Chondrocyte (in vitro differentiated cells): ENCODE results near the gene ANKRD11. TPM values are rescaled to one million over a fixed set of nuclear protein-coding genes. Genes with fewer than 3 reads are reported as not detected.
A peak's percentile ranks its signal among the peaks of the same experiment; 100 is the strongest.

Experiments used
- DNase-seq: peaks from one replicate; pipeline ENCODE4 v3.0.0; 2021; ENCODE audit warnings: mixed read lengths, low spot score
- H3K27ac Mint-ChIP-seq: one replicate; pipeline ENCODE4 v1.8.0; 2021; ENCODE audit warnings: mild to moderate bottlenecking, moderate library complexity, mixed read lengths; ENCODE audit not compliant: unreplicated experiment
- H3K27me3 Mint-ChIP-seq: 2 replicates; pipeline ENCODE4 v1.8.0; 2021; ENCODE audit warnings: low read depth, mixed read lengths
- H3K36me3 Mint-ChIP-seq: 2 replicates; pipeline ENCODE4 v1.8.0; 2021; ENCODE audit warnings: low read depth, mixed read lengths
- H3K4me1 Mint-ChIP-seq: 2 replicates; pipeline ENCODE4 v1.8.0; 2021; ENCODE audit warnings: low read depth, mild to moderate bottlenecking, mixed read lengths
- H3K4me3 Mint-ChIP-seq: one replicate; pipeline ENCODE4 v1.8.0; 2021; ENCODE audit warnings: mild to moderate bottlenecking, moderate library complexity, mixed read lengths; ENCODE audit not compliant: unreplicated experiment
- H3K9me3 Mint-ChIP-seq: 2 replicates; pipeline ENCODE4 v1.8.0; 2021; ENCODE audit warnings: low read depth, mixed read lengths
- CTCF ChIP-seq: fragments of 200-600 bp; sonication (generic); IDR thresholded peaks from 2 replicates; pipeline ENCODE4 v1.5.0; 2021; ENCODE audit warnings: antibody characterized with exemption, mild to moderate bottlenecking, moderate library complexity
- total RNA-seq: library from RNA; stranded (reverse); gene quantifications from 3 replicates; pipeline ENCODE4 v1.2.1, GENCODE V29; 2021

Gene ANKRD11
- total RNA-seq, 1 donor from 2014 or later, result 180 TPM

- DNase-seq, result peak; percentile 72
- no peak for TF ChIP-seq CTCF
- no peaks in the 10 kb centered on the region for H3K36me3 Mint-ChIP-seq
- no peak overlapping the region for H3K4me3 Mint-ChIP-seq
- peak overlapping the region; percentile 76 for H3K27ac Mint-ChIP-seq
- peaks cover 69% of the 10 kb centered on the region for H3K4me1 Mint-ChIP-seq
- no peaks in the 10 kb centered on the region for H3K9me3 Mint-ChIP-seq
- no peaks in the 10 kb centered on the region for H3K27me3 Mint-ChIP-seq
Measured at GRCh38 chr16:89381788-89382187, 108.6 kb downstream of the ANKRD11 start.

GRCh38 chr16:89380681-89381080 lies 109.7 kb downstream of the ANKRD11 start:
- no peaks in the 10 kb centered on the region for H3K27me3 Mint-ChIP-seq
- DNase-seq, result peak; percentile 82
- no peak overlapping the region for H3K4me3 Mint-ChIP-seq
- H3K4me1 Mint-ChIP-seq, result peaks cover 61% of the 10 kb centered on the region
- no peak overlapping the region for H3K27ac Mint-ChIP-seq
- H3K36me3 Mint-ChIP-seq, result peaks cover 2% of the 10 kb centered on the region
- peaks cover 3% of the 10 kb centered on the region for H3K9me3 Mint-ChIP-seq
- TF ChIP-seq CTCF, result no peak

- H3K36me3 Mint-ChIP-seq, result peaks cover 2% of the 10 kb centered on the region
- H3K9me3 Mint-ChIP-seq, result peaks cover 3% of the 10 kb centered on the region
- TF ChIP-seq CTCF, result no peak
- H3K27me3 Mint-ChIP-seq, result no peaks in the 10 kb centered on the region
- H3K4me1 Mint-ChIP-seq, result peaks cover 61% of the 10 kb centered on the region
- peak; percentile 32 for DNase-seq
- H3K27ac Mint-ChIP-seq, result peak overlapping the region; percentile 77
- H3K4me3 Mint-ChIP-seq, result no peak overlapping the region
Measured at GRCh38 chr16:89378947-89379771, 111.2 kb downstream of the ANKRD11 start.

- no peaks in the 10 kb centered on the region for H3K27me3 Mint-ChIP-seq
- no peak for DNase-seq
- H3K36me3 Mint-ChIP-seq, result peaks cover 2% of the 10 kb centered on the region
- TF ChIP-seq CTCF, result no peak
- peaks cover 61% of the 10 kb centered on the region for H3K4me1 Mint-ChIP-seq
- H3K4me3 Mint-ChIP-seq, result no peak overlapping the region
- H3K27ac Mint-ChIP-seq, result no peak overlapping the region
- H3K9me3 Mint-ChIP-seq, result peaks cover 3% of the 10 kb centered on the region
Measured at GRCh38 chr16:89377453-89377848, 112.9 kb downstream of the ANKRD11 start.

- Mint-ChIP-seq H3K27me3 (no peaks in the 10 kb centered on the region), H3K27ac (no peak overlapping the region), H3K36me3 (peaks cover 2% of the 10 kb centered on the region), H3K4me1 (peaks cover 62% of the 10 kb centered on the region), H3K9me3 (peaks cover 3% of the 10 kb centered on the region), H3K4me3 (no peak overlapping the region)
- no peak for DNase-seq
- TF ChIP-seq CTCF, result no peak
Measured at GRCh38 chr16:89376812-89377452, 113.4 kb downstream of the ANKRD11 start.
